Neural cell (in vitro differentiated cells): ENCODE results near the gene RHBDF2.

Experiments
- CTCF ChIP-seq: fragments of 450-650 bp; IDR thresholded peaks from 2 replicates; pipeline ENCODE4 v1.5.1; 2014; ENCODE audit warnings: antibody characterized with exemption, mild to moderate bottlenecking, moderate library complexity; ENCODE audit not compliant: poor library complexity, severe bottlenecking
- EP300 ChIP-seq: fragments of 450-650 bp; conservative IDR thresholded peaks from 2 replicates; pipeline ENCODE4 v1.6.1; 2014; ENCODE audit warnings: antibody characterized with exemption, mild to moderate bottlenecking, moderate library complexity; ENCODE audit not compliant: poor library complexity, severe bottlenecking
- POLR2AphosphoS5 ChIP-seq: IDR thresholded peaks from 2 replicates; pipeline ENCODE4 v1.6.1; 2012

GRCh38 chr17:76549215-76549518, 47.9 kb upstream of the RHBDF2 start:
- TF ChIP-seq CTCF, result no peak
- no peak for TF ChIP-seq POLR2AphosphoS5
- TF ChIP-seq EP300, result no peak
